Urothelium cell line (cell line): ENCODE results near the gene WASF3.
A peak's percentile ranks its signal among the peaks of the same experiment; 100 is the strongest.
"Not testable (repeated sequence)": the region's sequence is repeated elsewhere in the genome, so short reads cannot be mapped to it uniquely, and the experiment has no call there.

Experiments
- DNase-seq: peaks from one replicate; pipeline ENCODE4 v3.0.0; 2011; ENCODE audit warnings: low spot score, mixed read lengths
- FAIRE-seq: peaks from 2 replicates; lab custom pipeline; 2011; peaks lifted over from hg19 to GRCh38; lab: Jason Lieb, UNC

WASF3 gene

GRCh38 chr13:26707122-26708006 is 149.9 kb downstream of the WASF3 start:
- FAIRE-seq, result no peak

GRCh38 chr13:26708007-26708297 is 150.5 kb downstream of the WASF3 start:
- FAIRE-seq (no peak), DNase-seq (no peak)

More at GRCh38 chr13:26707122-26708006, 149.9 kb downstream of the WASF3 start:
- DNase-seq, result peak; percentile 39

GRCh38 chr13:26709461-26709860 is 152.0 kb downstream of the WASF3 start:
- no peak for FAIRE-seq
- no peak for DNase-seq

GRCh38 chr13:26710166-26710565 is 152.7 kb downstream of the WASF3 start:
- DNase-seq, result no peak
- no peak for FAIRE-seq

GRCh38 chr13:26711211-26711610 is 153.7 kb downstream of the WASF3 start:
- FAIRE-seq (no peak), DNase-seq (no peak)

- no peak for FAIRE-seq
- no peak for DNase-seq
Measured at GRCh38 chr13:26713341-26713740, 155.9 kb downstream of the WASF3 start.

- FAIRE-seq (no peak), DNase-seq (no peak)
Measured at GRCh38 chr13:26716984-26717383, 159.5 kb downstream of the WASF3 start.

- DNase-seq (no peak), FAIRE-seq (no peak)
Measured at GRCh38 chr13:26718146-26718545, 160.7 kb downstream of the WASF3 start.

GRCh38 chr13:26718872-26719271 is 161.4 kb downstream of the WASF3 start:
- DNase-seq (no peak), FAIRE-seq (no peak)

GRCh38 chr13:26719356-26719945 is 162.0 kb downstream of the WASF3 start:
- no peak for DNase-seq

GRCh38 chr13:26721251-26722121 is 164.0 kb downstream of the WASF3 start:
- DNase-seq (no peak), FAIRE-seq (no peak)

More at GRCh38 chr13:26719356-26719945, 162.0 kb downstream of the WASF3 start:
- FAIRE-seq, result no peak

- no peak for FAIRE-seq
- no peak for DNase-seq
Measured at GRCh38 chr13:26722321-26722720, 164.8 kb downstream of the WASF3 start.

- not testable (repeated sequence) for DNase-seq, FAIRE-seq
Measured at GRCh38 chr13:26723620-26724019, 166.1 kb downstream of the WASF3 start.

- no peak for DNase-seq
- FAIRE-seq, result no peak
Measured at GRCh38 chr13:26726684-26727083, 169.2 kb downstream of the WASF3 start.

- DNase-seq (no peak), FAIRE-seq (no peak)
Measured at GRCh38 chr13:26727122-26727521, 169.6 kb downstream of the WASF3 start.

- FAIRE-seq (no peak), DNase-seq (no peak)
Measured at GRCh38 chr13:26727633-26728032, 170.2 kb downstream of the WASF3 start.

GRCh38 chr13:26735677-26736076 is 178.2 kb downstream of the WASF3 start:
- DNase-seq (no peak), FAIRE-seq (no peak)
